Vagina (tissue), 2 donors: ENCODE measurements around the gene PHF20.
"Not testable (repeated sequence)": the region's sequence is repeated elsewhere in the genome, so short reads cannot be mapped to it uniquely, and the experiment has no call there.

Source experiments
- POLR2A ChIP-seq, 2 donors: fragments of 450-650 bp; IDR thresholded peaks; one replicate each; pipeline ENCODE4 v1.6.1; 2017; ENCODE audit warnings: antibody characterized with exemption in 2 of 2, mild to moderate bottlenecking in 2 of 2, moderate library complexity in 2 of 2
- TF ChIP-seq, protein P1 (sequence below), 3 experiments: fragments of 450-650 bp in 2 of 3; fragments of 200-600 bp in 1 of 3; sonication (generic) in 1 of 3; IDR thresholded peaks; one replicate each; pipeline ENCODE4 v1.5.1; 2017 to 2019; ENCODE audit warnings: antibody characterized with exemption in 3 of 3, mild to moderate bottlenecking in 2 of 3, moderate library complexity in 2 of 3

DNA sequence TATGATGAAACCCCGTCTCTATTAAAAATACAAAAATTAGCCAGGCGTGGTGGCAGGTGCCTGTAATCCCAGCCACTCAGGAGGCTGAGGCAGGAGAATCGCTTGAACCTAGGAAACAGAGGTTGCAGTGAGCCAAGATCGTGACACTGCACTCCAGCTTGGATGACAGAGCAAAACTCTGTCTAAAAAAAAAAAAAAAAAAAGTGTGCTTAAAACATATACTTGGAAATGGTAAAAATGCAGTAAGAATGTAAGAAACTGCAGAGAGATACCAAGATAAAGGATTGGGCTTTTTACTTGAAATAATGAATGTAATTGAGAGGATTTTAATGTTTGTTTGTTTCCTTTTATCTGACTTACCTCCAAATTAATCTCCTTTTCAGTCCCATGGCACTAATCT lies 129.4 kb downstream of the PHF20 start:
- TF ChIP-seq, protein P1, sequence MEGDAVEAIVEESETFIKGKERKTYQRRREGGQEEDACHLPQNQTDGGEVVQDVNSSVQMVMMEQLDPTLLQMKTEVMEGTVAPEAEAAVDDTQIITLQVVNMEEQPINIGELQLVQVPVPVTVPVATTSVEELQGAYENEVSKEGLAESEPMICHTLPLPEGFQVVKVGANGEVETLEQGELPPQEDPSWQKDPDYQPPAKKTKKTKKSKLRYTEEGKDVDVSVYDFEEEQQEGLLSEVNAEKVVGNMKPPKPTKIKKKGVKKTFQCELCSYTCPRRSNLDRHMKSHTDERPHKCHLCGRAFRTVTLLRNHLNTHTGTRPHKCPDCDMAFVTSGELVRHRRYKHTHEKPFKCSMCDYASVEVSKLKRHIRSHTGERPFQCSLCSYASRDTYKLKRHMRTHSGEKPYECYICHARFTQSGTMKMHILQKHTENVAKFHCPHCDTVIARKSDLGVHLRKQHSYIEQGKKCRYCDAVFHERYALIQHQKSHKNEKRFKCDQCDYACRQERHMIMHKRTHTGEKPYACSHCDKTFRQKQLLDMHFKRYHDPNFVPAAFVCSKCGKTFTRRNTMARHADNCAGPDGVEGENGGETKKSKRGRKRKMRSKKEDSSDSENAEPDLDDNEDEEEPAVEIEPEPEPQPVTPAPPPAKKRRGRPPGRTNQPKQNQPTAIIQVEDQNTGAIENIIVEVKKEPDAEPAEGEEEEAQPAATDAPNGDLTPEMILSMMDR (IDR thresholded peaks at IDR 0.05) = not testable (repeated sequence)
- not testable (repeated sequence) for TF ChIP-seq POLR2A (IDR thresholded peaks at IDR 0.05)
